ENCODE data around the gene POU2AF1. TPM values are rescaled to one million over a fixed set of nuclear protein-coding genes. Genes with fewer than 3 reads are reported as not detected.

Gene POU2AF1
- total RNA-seq, 2 donors from 2014 or later: 2.5 to 12.4 TPM

- H3K27ac Mint-ChIP-seq: peak overlapping the region; percentile 56
- H3K9me3 Mint-ChIP-seq: no peaks in the 10 kb centered on the region
- DNase-seq (peak; percentile 43 to 56), ATAC-seq (replicated peaks in 1 of 2) (peak; percentile 85 to 90)
- no peaks in the 10 kb centered on the region for H3K36me3 Mint-ChIP-seq (ENCODE audit: insufficient read depth in 2 of 2)
- peaks cover 30% of the 10 kb centered on the region for H3K4me1 Mint-ChIP-seq (ENCODE audit: low read depth)
- no peaks in the 10 kb centered on the region for H3K27me3 Mint-ChIP-seq (ENCODE audit: low read depth)
- peak overlapping the region in 1 of 2 donors; percentile 64 for H3K4me3 Mint-ChIP-seq
Observed at GRCh38 chr11:111370902-111371578, 8.0 kb downstream of the POU2AF1 start.

DNA sequence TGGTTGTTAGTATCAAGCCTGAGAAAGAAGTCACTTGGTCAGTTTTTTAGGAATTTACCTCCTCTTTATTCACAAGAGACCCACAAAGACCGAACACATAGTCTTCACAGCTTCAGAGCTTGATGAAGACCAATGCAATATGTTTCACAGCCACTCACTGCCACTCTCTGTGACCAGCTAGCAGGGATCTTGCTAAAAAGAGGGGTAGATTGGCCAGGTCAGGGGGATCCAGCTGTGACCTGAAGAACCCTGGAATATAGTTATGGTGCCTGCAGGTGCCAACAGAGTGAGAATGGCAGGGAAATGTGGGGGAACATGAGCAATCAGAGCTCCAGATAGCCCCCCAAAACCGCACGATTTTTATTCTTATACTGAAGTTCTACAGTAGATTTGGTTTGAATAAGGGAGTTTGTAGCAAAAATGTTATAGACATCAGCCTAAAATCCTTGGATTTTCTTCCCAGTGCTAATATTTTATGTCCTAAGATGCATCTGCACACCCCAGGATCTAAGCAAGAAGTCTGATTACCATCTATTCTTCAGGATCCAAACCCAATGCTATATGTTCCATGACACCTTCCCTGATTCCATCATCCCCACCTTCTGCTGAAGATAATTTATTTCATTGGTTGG is 8.7 kb downstream of the POU2AF1 start:
- Mint-ChIP-seq H3K27me3 (ENCODE audit: low read depth) (no peaks in the 10 kb centered on the region), H3K4me1 (ENCODE audit: low read depth) (peaks cover 31% of the 10 kb centered on the region), H3K4me3 (no peak overlapping the region), H3K36me3 (ENCODE audit: insufficient read depth in 2 of 2) (no peaks in the 10 kb centered on the region), H3K9me3 (no peaks in the 10 kb centered on the region), H3K27ac (no peak overlapping the region)
- no peak for ATAC-seq (replicated peaks in 1 of 2)
- no peak for DNase-seq

GRCh38 chr11:111368285-111368560 is 10.9 kb downstream of the POU2AF1 start:
- no peak for ATAC-seq (replicated peaks in 1 of 2)
- Mint-ChIP-seq H3K27me3 (ENCODE audit: low read depth) (no peaks in the 10 kb centered on the region), H3K36me3 (ENCODE audit: insufficient read depth in 2 of 2) (no peaks in the 10 kb centered on the region), H3K27ac (no peak overlapping the region), H3K9me3 (no peaks in the 10 kb centered on the region), H3K4me1 (ENCODE audit: low read depth) (peaks cover 31% of the 10 kb centered on the region), H3K4me3 (no peak overlapping the region)
- no peak for DNase-seq

DNA sequence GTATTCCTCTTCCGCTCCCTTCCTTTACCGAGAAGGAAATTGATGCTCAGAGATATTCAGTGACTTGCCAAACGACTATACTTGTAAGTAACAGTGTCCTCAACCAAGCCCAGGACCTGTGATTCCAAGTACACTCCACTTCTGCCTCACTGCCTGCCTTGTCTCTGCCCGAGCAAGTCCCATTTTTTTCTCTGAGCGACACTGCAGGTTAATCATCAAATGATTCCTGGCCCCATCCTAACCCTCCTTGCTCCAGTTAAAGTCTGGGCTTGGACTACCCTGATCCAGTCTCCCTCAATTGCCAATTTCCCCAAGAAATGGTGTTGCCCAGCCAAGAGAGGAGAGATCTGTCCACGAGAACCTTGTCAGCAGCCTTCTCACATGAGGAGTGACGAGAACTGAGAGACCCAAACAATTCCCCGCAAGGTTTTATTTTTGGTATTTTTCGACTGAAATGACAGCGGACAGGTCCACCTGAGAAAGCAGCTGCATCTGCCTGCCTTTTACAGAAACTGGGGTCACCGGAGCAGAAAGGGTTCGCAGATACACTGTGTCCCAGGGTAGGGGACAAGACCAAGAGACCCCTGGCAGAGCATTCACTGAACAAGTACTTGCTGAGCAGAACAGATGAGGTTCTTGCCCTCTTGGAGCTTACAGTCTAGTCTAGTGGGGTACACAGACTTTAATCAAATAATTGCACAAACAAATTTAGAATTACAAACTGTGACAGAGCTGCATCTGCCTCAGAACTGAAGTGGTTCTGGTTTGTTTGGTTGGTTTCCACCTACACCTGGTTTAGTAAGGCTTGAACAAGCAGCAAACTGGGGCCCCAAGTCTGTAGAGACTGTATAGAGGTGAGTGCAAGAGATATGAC is 11.4 kb downstream of the POU2AF1 start:
- Mint-ChIP-seq H3K9me3 (no peaks in the 10 kb centered on the region), H3K4me1 (ENCODE audit: low read depth) (peaks cover 30% of the 10 kb centered on the region), H3K4me3 (no peak overlapping the region), H3K27ac (no peak overlapping the region), H3K36me3 (ENCODE audit: insufficient read depth in 2 of 2) (no peaks in the 10 kb centered on the region), H3K27me3 (ENCODE audit: low read depth) (no peaks in the 10 kb centered on the region)
- no peak for DNase-seq
- no peak for ATAC-seq (replicated peaks in 1 of 2)

GRCh38 chr11:111366560-111367410 is 12.3 kb downstream of the POU2AF1 start:
- no peak overlapping the region for H3K4me3 Mint-ChIP-seq
- DNase-seq (no peak), ATAC-seq (replicated peaks in 1 of 2) (no peak)
- H3K9me3 Mint-ChIP-seq: no peaks in the 10 kb centered on the region
- no peaks in the 10 kb centered on the region for H3K27me3 Mint-ChIP-seq (ENCODE audit: low read depth)
- no peak overlapping the region for H3K27ac Mint-ChIP-seq
- H3K36me3 Mint-ChIP-seq (ENCODE audit: insufficient read depth in 2 of 2): no peaks in the 10 kb centered on the region
- H3K4me1 Mint-ChIP-seq (ENCODE audit: low read depth): peaks cover 24% of the 10 kb centered on the region

DNA sequence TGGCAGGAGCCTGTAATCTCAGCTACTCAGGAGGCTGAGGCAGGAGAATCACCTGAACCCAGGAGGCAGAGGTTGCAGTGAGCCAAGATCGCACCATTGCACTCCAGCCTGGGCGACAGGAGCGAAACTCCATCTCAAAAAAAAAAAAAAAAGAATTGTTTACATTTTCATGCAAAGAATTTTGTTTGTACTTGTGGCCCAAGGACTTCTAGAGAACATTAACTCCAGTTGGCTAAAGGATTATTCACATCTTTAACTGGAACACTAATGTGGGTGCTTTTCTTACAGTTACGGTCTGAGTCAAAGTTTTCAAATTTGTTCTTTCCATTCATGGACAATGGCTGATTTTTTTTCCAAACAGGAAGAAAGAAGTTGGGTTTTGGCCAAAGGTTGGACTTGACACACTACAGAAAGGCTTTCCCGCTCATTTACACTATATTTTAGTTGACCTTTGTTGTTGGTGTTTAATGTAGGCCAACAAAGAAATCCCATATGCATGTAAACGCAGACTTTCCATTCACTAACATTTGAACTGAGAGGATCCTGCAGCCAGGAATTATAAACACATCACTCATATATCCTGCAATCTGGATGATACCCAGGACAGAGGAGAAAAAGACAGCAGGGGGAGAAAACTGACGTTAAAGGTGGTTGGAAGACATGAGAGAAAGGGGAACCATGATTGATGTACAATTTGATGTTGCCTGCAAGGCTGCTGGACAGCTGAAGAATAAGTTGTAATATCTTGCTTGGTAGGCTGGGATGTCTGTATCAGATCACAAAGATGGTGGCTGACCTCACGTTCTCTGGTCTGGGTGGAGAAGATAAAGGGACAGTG is 13.1 kb downstream of the POU2AF1 start:
- H3K36me3 Mint-ChIP-seq (ENCODE audit: insufficient read depth in 2 of 2): no peaks in the 10 kb centered on the region
- DNase-seq (no peak), ATAC-seq (replicated peaks in 1 of 2) (no peak)
- H3K4me1 Mint-ChIP-seq (ENCODE audit: low read depth): peaks cover 24% of the 10 kb centered on the region
- H3K27ac Mint-ChIP-seq: no peak overlapping the region
- H3K27me3 Mint-ChIP-seq (ENCODE audit: low read depth): no peaks in the 10 kb centered on the region
- no peak overlapping the region for H3K4me3 Mint-ChIP-seq
- H3K9me3 Mint-ChIP-seq: no peaks in the 10 kb centered on the region

- no peak for DNase-seq
- Mint-ChIP-seq H3K27me3 (ENCODE audit: low read depth) (no peaks in the 10 kb centered on the region), H3K9me3 (no peaks in the 10 kb centered on the region), H3K27ac (no peak overlapping the region), H3K36me3 (ENCODE audit: insufficient read depth in 2 of 2) (no peaks in the 10 kb centered on the region), H3K4me3 (no peak overlapping the region), H3K4me1 (ENCODE audit: low read depth) (peaks cover 20% of the 10 kb centered on the region)
- no peak for ATAC-seq (replicated peaks in 1 of 2)
Observed at GRCh38 chr11:111364503-111364902, 14.6 kb downstream of the POU2AF1 start.

DNA sequence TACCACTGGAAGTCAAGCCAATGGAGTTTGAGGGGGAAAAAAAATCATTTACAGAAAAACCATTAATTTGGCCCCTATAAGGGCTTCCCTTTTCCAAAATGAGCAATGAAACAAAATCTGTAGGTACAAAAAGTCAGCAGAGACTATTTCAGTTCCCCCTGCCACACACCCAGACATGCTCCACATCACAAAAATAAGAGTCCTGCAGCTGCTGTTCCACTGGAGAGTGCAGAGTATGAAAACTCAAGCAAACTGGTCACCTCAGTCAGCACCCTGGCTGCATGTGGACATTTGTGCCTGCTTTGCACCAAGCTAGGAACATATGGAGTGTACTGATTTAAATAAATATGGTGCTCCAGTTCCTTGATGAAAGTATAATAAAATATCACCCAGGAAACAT is 15.1 kb downstream of the POU2AF1 start:
- H3K27ac Mint-ChIP-seq: no peak overlapping the region
- H3K36me3 Mint-ChIP-seq (ENCODE audit: insufficient read depth in 2 of 2): no peaks in the 10 kb centered on the region
- no peak for ATAC-seq (replicated peaks in 1 of 2)
- no peak overlapping the region for H3K4me3 Mint-ChIP-seq
- no peaks in the 10 kb centered on the region for H3K9me3 Mint-ChIP-seq
- DNase-seq: no peak
- H3K4me1 Mint-ChIP-seq (ENCODE audit: low read depth): peaks cover 20% of the 10 kb centered on the region
- H3K27me3 Mint-ChIP-seq (ENCODE audit: low read depth): no peaks in the 10 kb centered on the region

- H3K27me3 Mint-ChIP-seq (ENCODE audit: low read depth): no peaks in the 10 kb centered on the region
- no peak for DNase-seq
- no peak overlapping the region for H3K4me3 Mint-ChIP-seq
- no peaks in the 10 kb centered on the region for H3K36me3 Mint-ChIP-seq (ENCODE audit: insufficient read depth in 2 of 2)
- no peaks in the 10 kb centered on the region for H3K9me3 Mint-ChIP-seq
- no peak for ATAC-seq (replicated peaks in 1 of 2)
- H3K4me1 Mint-ChIP-seq (ENCODE audit: low read depth): peaks cover 20% of the 10 kb centered on the region
- H3K27ac Mint-ChIP-seq: no peak overlapping the region
Observed at GRCh38 chr11:111362887-111363411, 16.1 kb downstream of the POU2AF1 start.

DNA sequence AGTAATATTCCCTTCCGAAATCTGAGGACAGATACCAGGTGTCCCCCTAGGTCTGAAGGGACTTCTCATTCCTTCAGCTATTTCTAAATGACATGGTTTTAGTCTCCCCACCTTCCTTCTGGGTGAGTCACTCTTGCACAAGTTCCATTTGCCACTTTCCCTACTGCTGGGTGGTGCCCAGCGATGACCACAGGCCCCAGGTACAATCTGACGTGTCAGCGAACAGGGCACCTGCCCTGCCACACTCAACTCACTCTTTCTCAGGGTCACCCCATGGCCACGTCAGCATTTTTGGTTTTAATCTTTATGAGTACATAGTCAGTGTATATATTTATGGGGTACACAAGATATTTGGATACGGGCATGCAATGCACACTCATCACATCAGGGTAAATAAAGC is 17.2 kb downstream of the POU2AF1 start:
- H3K9me3 Mint-ChIP-seq: no peaks in the 10 kb centered on the region
- DNase-seq: no peak
- no peak overlapping the region for H3K27ac Mint-ChIP-seq
- no peaks in the 10 kb centered on the region for H3K36me3 Mint-ChIP-seq (ENCODE audit: insufficient read depth in 2 of 2)
- H3K4me3 Mint-ChIP-seq: no peak overlapping the region
- ATAC-seq (replicated peaks in 1 of 2): peak in 1 of 2 donors; percentile 46
- H3K4me1 Mint-ChIP-seq (ENCODE audit: low read depth): peaks cover 20% of the 10 kb centered on the region
- H3K27me3 Mint-ChIP-seq (ENCODE audit: low read depth): no peaks in the 10 kb centered on the region

DNA sequence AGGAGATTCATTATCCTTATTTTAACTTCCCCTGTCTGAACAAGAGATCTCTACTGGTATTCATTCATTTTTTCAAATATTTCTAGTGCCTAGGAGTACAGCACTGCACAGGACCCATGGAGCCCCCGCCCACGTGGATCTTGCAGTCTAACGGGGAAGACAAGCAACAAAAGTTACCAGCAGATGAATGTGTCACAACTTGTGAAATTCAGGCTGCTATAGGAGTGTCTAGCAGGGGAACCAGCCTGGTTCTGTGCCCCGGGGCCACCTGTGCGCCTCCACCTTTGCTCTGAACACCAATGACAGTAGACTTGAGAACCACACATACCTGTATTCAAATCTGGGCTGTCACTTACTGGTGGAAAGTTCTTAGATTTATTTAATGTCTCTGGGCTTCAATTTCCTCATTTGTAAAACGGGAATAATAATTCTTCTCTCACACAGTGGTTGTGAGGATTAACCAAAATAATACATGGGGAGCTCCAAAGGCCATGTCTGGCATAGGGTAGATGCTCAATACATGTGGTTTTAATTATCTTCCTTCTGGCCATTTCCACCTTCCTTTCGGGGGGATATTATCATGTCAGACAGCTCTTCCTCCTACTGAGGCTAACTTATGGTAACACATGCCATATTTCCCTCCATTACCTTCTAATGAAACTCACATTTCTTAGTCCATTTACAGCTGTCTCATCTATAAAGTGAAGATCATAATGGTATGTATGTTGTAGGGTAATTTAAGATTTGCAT is 17.8 kb downstream of the POU2AF1 start:
- no peak for DNase-seq
- H3K4me3 Mint-ChIP-seq: no peak overlapping the region
- no peak overlapping the region for H3K27ac Mint-ChIP-seq
- no peaks in the 10 kb centered on the region for H3K27me3 Mint-ChIP-seq (ENCODE audit: low read depth)
- no peak for ATAC-seq (replicated peaks in 1 of 2)
- H3K36me3 Mint-ChIP-seq (ENCODE audit: insufficient read depth in 2 of 2): no peaks in the 10 kb centered on the region
- H3K4me1 Mint-ChIP-seq (ENCODE audit: low read depth): peaks cover 18% of the 10 kb centered on the region
- no peaks in the 10 kb centered on the region for H3K9me3 Mint-ChIP-seq

All from activated T-cell treated with anti-CD3 and anti-CD28 coated beads, Interleukin-2, amount 50 U/mL, for 72 hours (primary cell).